ENCODE results near the gene MYO5B.

The MYO5B gene

DNA sequence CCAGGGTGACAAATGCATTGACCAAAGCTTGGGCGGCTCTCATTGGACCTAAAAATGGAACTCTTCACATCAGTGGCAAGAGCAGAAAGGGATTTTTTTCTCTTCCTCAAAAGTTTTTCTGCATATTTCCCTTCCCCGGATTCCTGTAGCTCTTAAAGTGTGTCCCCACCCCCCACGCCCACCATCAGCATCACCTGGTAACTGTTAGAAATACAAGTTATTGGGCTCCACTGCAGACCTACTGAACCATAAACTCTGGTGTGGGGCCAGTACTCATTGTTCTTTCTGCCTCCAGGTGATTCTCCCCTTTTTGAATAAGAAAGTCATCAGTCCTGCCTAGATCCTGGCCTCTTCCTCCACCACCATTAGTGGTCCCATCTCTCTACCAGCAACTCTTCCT lies 1.3 kb upstream of the MYO5B start:
- H2AFZ ChIP-seq (ENCODE audit: low read depth), result no peak overlapping the region
- H4K20me1 ChIP-seq (ENCODE audit: insufficient read depth), result no peaks in the 10 kb centered on the region
- no peak overlapping the region for H3K9ac ChIP-seq
- H3K27me3 ChIP-seq (ENCODE audit: insufficient read depth, low read depth), result peaks cover 6% of the 10 kb centered on the region
- H3K4me3 ChIP-seq (IDR thresholded peaks at IDR 0.05; ENCODE audit: insufficient read depth, low read depth, low read length), result no peak overlapping the region
- H3K36me3 ChIP-seq (ENCODE audit: insufficient read depth), result no peaks in the 10 kb centered on the region
- TF ChIP-seq, protein P1, sequence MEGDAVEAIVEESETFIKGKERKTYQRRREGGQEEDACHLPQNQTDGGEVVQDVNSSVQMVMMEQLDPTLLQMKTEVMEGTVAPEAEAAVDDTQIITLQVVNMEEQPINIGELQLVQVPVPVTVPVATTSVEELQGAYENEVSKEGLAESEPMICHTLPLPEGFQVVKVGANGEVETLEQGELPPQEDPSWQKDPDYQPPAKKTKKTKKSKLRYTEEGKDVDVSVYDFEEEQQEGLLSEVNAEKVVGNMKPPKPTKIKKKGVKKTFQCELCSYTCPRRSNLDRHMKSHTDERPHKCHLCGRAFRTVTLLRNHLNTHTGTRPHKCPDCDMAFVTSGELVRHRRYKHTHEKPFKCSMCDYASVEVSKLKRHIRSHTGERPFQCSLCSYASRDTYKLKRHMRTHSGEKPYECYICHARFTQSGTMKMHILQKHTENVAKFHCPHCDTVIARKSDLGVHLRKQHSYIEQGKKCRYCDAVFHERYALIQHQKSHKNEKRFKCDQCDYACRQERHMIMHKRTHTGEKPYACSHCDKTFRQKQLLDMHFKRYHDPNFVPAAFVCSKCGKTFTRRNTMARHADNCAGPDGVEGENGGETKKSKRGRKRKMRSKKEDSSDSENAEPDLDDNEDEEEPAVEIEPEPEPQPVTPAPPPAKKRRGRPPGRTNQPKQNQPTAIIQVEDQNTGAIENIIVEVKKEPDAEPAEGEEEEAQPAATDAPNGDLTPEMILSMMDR (conservative IDR thresholded peaks at IDR 0.05; ENCODE audit: low read depth, low read length), result no peak
- H3K27ac ChIP-seq, result no peak overlapping the region
- no peaks in the 10 kb centered on the region for H3K79me2 ChIP-seq (ENCODE audit: insufficient read depth, low read depth)
- H3K4me1 ChIP-seq (ENCODE audit: low read depth, poor library complexity, severe bottlenecking), result peaks cover 5% of the 10 kb centered on the region
- H3K4me2 ChIP-seq, result no peak overlapping the region

DNA sequence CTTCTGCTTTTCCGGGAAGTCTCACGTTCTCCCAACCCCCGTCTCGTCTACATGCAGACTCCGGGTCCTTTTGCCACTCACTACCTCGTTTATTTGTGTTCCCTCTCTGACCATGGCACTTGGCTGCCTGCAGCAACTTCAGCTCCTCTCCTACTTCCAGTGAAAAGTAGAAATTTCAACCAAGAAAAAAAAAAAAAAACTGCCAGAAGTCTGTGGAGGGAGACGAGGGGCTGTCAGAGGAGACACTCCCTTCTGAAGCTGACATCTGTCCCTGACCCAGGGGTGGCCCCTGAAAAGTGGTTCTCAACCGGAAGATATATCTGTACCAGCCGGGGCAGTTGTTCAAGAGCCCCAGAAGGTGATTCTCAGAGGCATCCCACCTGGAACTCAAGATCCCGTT lies 742 bp upstream of the MYO5B start:
- Histone ChIP-seq H3K4me2 (peak overlapping the region; percentile 82; the same call in 1 of the 2 replicates), H3K4me3 (IDR thresholded peaks at IDR 0.05; ENCODE audit: insufficient read depth, low read depth, low read length) (no peak overlapping the region), H4K20me1 (ENCODE audit: insufficient read depth) (no peaks in the 10 kb centered on the region), H3K27ac (no peak overlapping the region), H3K27me3 (ENCODE audit: insufficient read depth, low read depth) (peaks cover 6% of the 10 kb centered on the region), H3K4me1 (ENCODE audit: low read depth, poor library complexity, severe bottlenecking) (peaks cover 5% of the 10 kb centered on the region), H3K36me3 (ENCODE audit: insufficient read depth) (no peaks in the 10 kb centered on the region), H3K9ac (no peak overlapping the region), H3K79me2 (ENCODE audit: insufficient read depth, low read depth) (no peaks in the 10 kb centered on the region), H2AFZ (ENCODE audit: low read depth) (peak overlapping the region; percentile 41; the same call in 1 of the 2 replicates)
- TF ChIP-seq, protein P1 (conservative IDR thresholded peaks at IDR 0.05; ENCODE audit: low read depth, low read length), result no peak

GRCh38 chr18:50193796-50194630 lies 934 bp downstream of the MYO5B start:
- peak overlapping the region; percentile 73 for H2AFZ ChIP-seq (ENCODE audit: low read depth)
- peak overlapping the region; percentile 20; the same call in 1 of the 2 replicates for H3K9ac ChIP-seq
- TF ChIP-seq, protein P1 (conservative IDR thresholded peaks at IDR 0.05; ENCODE audit: low read depth, low read length), result no peak

DNA sequence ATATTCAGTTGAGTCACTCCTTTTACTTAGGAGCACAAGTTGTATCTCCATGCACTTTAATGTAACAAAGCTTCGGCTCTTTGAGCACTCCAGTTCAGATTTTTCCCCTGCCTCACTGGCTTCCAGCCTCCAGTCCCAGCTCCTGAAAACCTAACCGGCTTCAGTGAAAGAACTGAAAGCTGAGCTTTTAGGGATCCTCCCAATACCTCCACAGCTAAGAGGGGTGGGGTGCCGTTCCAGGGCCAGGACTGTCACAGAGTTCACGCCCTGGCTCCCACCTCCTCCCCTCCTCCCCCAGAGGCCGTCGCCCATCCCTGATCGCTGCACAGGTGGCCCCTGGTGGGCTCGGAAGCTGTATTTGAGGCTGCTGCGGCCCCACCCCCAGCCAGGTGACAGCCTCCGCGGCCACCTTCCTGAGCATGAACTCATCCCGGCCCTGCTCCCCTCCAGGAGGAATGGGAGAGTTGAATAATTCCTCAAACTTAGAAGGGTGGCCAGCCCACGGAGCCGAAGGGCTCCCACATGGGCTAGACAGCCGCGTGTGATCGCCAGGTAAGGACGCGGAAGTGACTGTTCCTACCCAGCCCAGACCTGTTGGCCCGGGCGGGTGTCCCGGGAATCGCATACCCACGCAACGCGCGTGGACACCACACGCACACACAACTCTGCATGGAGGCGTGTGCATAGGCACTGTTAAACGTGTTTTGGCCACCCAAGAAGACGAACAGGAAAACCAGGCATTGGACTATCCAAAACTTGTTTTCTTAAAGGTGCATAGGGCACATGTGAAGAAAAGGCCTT lies 1.8 kb downstream of the MYO5B start:
- Histone ChIP-seq H3K9ac (no peak overlapping the region), H2AFZ (ENCODE audit: low read depth) (no peak overlapping the region), H3K27ac (no peak overlapping the region), H3K4me2 (no peak overlapping the region), H3K79me2 (ENCODE audit: insufficient read depth, low read depth) (no peaks in the 10 kb centered on the region), H3K27me3 (ENCODE audit: insufficient read depth, low read depth) (peaks cover 6% of the 10 kb centered on the region), H3K4me1 (ENCODE audit: low read depth, poor library complexity, severe bottlenecking) (peaks cover 5% of the 10 kb centered on the region), H3K4me3 (IDR thresholded peaks at IDR 0.05; ENCODE audit: insufficient read depth, low read depth, low read length) (no peak overlapping the region), H3K36me3 (ENCODE audit: insufficient read depth) (no peaks in the 10 kb centered on the region), H4K20me1 (ENCODE audit: insufficient read depth) (no peaks in the 10 kb centered on the region)
- TF ChIP-seq, protein P1 (conservative IDR thresholded peaks at IDR 0.05; ENCODE audit: low read depth, low read length), result no peak

More at GRCh38 chr18:50193796-50194630, 934 bp downstream of the MYO5B start:
- H3K27me3 ChIP-seq (ENCODE audit: insufficient read depth, low read depth), result peaks cover 6% of the 10 kb centered on the region
- peak overlapping the region; percentile 74 for H3K4me2 ChIP-seq
- no peaks in the 10 kb centered on the region for H3K79me2 ChIP-seq (ENCODE audit: insufficient read depth, low read depth)
- peaks cover 5% of the 10 kb centered on the region for H3K4me1 ChIP-seq (ENCODE audit: low read depth, poor library complexity, severe bottlenecking)
- H3K4me3 ChIP-seq (IDR thresholded peaks at IDR 0.05; ENCODE audit: insufficient read depth, low read depth, low read length), result no peak overlapping the region
- no peaks in the 10 kb centered on the region for H3K36me3 ChIP-seq (ENCODE audit: insufficient read depth)
- H4K20me1 ChIP-seq (ENCODE audit: insufficient read depth), result no peaks in the 10 kb centered on the region
- H3K27ac ChIP-seq, result no peak overlapping the region
